Measurements from ENCODE around the gene DNAJC5. TPM values are rescaled to one million over a fixed set of nuclear protein-coding genes. Genes with fewer than 3 reads are reported as not detected.

The DNAJC5 gene
- total RNA-seq, 2 experiments from 2014 or later = 33.7 to 33.8 TPM

GRCh38 chr20:63854766-63855362 lies 40.1 kb upstream of the DNAJC5 start:
- intact Hi-C loops (cut with micrococcal nuclease) = no loop called here
- ChIA-PET POLR2A (interaction anchor here (1.1 to 1.5 kb wide), 2 partner anchors 10 to 16 kb away, joined by 4 read pairs; partner anchors contain the start of gene TPD52L2), CTCF (interaction anchor here (0.8 to 1.4 kb wide), 2 partner anchors 10 to 68 kb away, joined by 3 read pairs; partner anchors contain the start of gene TPD52L2)
- H3K36me3 Mint-ChIP-seq = no peaks in the 10 kb centered on the region
- H3K27me3 Mint-ChIP-seq = peaks cover 19% of the 10 kb centered on the region
- DNase-seq = no peak
- no peak overlapping the region for H3K4me3 Mint-ChIP-seq
- H3K27ac Mint-ChIP-seq = no peak overlapping the region
- peaks cover 35% of the 10 kb centered on the region for H3K4me1 Mint-ChIP-seq (ENCODE audit: low read depth)
- H3K9me3 Mint-ChIP-seq = no peaks in the 10 kb centered on the region

- Mint-ChIP-seq H3K4me3 (no peak overlapping the region), H3K27ac (no peak overlapping the region), H3K36me3 (peaks cover 2% of the 10 kb centered on the region), H3K9me3 (no peaks in the 10 kb centered on the region), H3K4me1 (ENCODE audit: low read depth) (peaks cover 34% of the 10 kb centered on the region), H3K27me3 (peaks cover 15% of the 10 kb centered on the region)
- intact Hi-C loops (cut with micrococcal nuclease) = no loop called here
- no peak for DNase-seq
- CTCF ChIA-PET = interaction anchor here (0.8 kb wide), 1 partner anchor 69 kb away, joined by 3 read pairs; no protein-coding TSS in a partner anchor
- POLR2A ChIA-PET = interaction anchor here (1.1 to 1.5 kb wide), 2 partner anchors 9 to 16 kb away, joined by 4 read pairs; partner anchors contain the start of gene TPD52L2
These were observed 39.4 kb upstream of the DNAJC5 start for GRCh38 chr20:63855363-63856097.

GRCh38 chr20:63856098-63856511 lies 38.8 kb upstream of the DNAJC5 start:
- H3K27me3 Mint-ChIP-seq = peaks cover 9% of the 10 kb centered on the region
- CTCF ChIA-PET = no interaction called here
- H3K36me3 Mint-ChIP-seq = peaks cover 7% of the 10 kb centered on the region
- H3K27ac Mint-ChIP-seq = no peak overlapping the region
- intact Hi-C loops (cut with micrococcal nuclease) = no loop called here
- no peak overlapping the region for H3K4me3 Mint-ChIP-seq
- no peak for DNase-seq
- peaks cover 28% of the 10 kb centered on the region for H3K4me1 Mint-ChIP-seq (ENCODE audit: low read depth)
- POLR2A ChIA-PET = interaction anchor here (1.5 kb wide), 1 partner anchor 9 kb away, joined by 4 read pairs; the partner anchor contains the start of gene TPD52L2
- H3K9me3 Mint-ChIP-seq = no peaks in the 10 kb centered on the region

- ChIA-PET POLR2A (interaction anchor here (0.7 kb wide), 1 partner anchor 293 kb away, joined by 3 read pairs; no protein-coding TSS in a partner anchor), CTCF (no interaction called here)
- no peaks in the 10 kb centered on the region for H3K9me3 Mint-ChIP-seq
These were observed 37.0 kb upstream of the DNAJC5 start for GRCh38 chr20:63857764-63858392.

GRCh38 chr20:63858393-63859165 lies 36.3 kb upstream of the DNAJC5 start:
- POLR2A ChIA-PET = no interaction called here
- intact Hi-C loops (cut with micrococcal nuclease) = no loop called here

More at GRCh38 chr20:63857764-63858392, 37.0 kb upstream of the DNAJC5 start:
- Mint-ChIP-seq H3K4me1 (ENCODE audit: low read depth) (peaks cover 21% of the 10 kb centered on the region), H3K27ac (peak overlapping the region; percentile 28), H3K36me3 (peaks cover 9% of the 10 kb centered on the region), H3K4me3 (peak overlapping the region; percentile 16), H3K27me3 (peaks cover 2% of the 10 kb centered on the region)
- DNase-seq = no peak
- intact Hi-C loops (cut with micrococcal nuclease) = no loop called here

GRCh38 chr20:63859166-63859699 lies 35.7 kb upstream of the DNAJC5 start:
- H3K36me3 Mint-ChIP-seq = peaks cover 21% of the 10 kb centered on the region
- no peaks in the 10 kb centered on the region for H3K27me3 Mint-ChIP-seq
- intact Hi-C loops (cut with micrococcal nuclease) = no loop called here
- H3K4me1 Mint-ChIP-seq (ENCODE audit: low read depth) = peaks cover 34% of the 10 kb centered on the region
- no peaks in the 10 kb centered on the region for H3K9me3 Mint-ChIP-seq
- H3K4me3 Mint-ChIP-seq = no peak overlapping the region
- ChIA-PET POLR2A (no interaction called here), CTCF (no interaction called here)
- no peak for DNase-seq
- no peak overlapping the region for H3K27ac Mint-ChIP-seq

More at GRCh38 chr20:63858393-63859165, 36.3 kb upstream of the DNAJC5 start:
- Mint-ChIP-seq H3K9me3 (no peaks in the 10 kb centered on the region), H3K27me3 (no peaks in the 10 kb centered on the region), H3K27ac (no peak overlapping the region), H3K4me1 (ENCODE audit: low read depth) (peaks cover 28% of the 10 kb centered on the region), H3K36me3 (peaks cover 16% of the 10 kb centered on the region), H3K4me3 (peak overlapping the region; percentile 16)
- DNase-seq = no peak
- CTCF ChIA-PET = no interaction called here

GRCh38 chr20:63860325-63861051 lies 34.4 kb upstream of the DNAJC5 start:
- POLR2A ChIA-PET = no interaction called here
- no peak for DNase-seq
- Mint-ChIP-seq H3K9me3 (no peaks in the 10 kb centered on the region), H3K36me3 (peaks cover 21% of the 10 kb centered on the region), H3K4me1 (ENCODE audit: low read depth) (peaks cover 35% of the 10 kb centered on the region), H3K4me3 (no peak overlapping the region), H3K27ac (no peak overlapping the region), H3K27me3 (no peaks in the 10 kb centered on the region)
- intact Hi-C loops (cut with micrococcal nuclease) = no loop called here
- CTCF ChIA-PET = no interaction called here

GRCh38 chr20:63861365-63861934 lies 33.5 kb upstream of the DNAJC5 start, which contains the start of gene ABHD16B:
Gene ABHD16B, plus strand, starts transcription at chr20:63861498. Its CDS starts 43 bp downstream, at chr20:63861541.
- peaks cover 26% of the 10 kb centered on the region for H3K36me3 Mint-ChIP-seq
- no peak within 1 kb of the TSS for H3K4me3 Mint-ChIP-seq
- H3K27ac Mint-ChIP-seq = no peak within 1 kb of the TSS
- H3K4me1 Mint-ChIP-seq (ENCODE audit: low read depth) = peaks cover 42% of the 10 kb centered on the region
- POLR2A ChIA-PET = no interaction called here
- intact Hi-C loops (cut with micrococcal nuclease) = no loop called here
- DNase-seq = no peak
- no peaks in the 10 kb centered on the region for H3K27me3 Mint-ChIP-seq
- no peaks in the 10 kb centered on the region for H3K9me3 Mint-ChIP-seq
- CTCF ChIA-PET = no interaction called here

- H3K4me3 Mint-ChIP-seq = no peak overlapping the region
- peaks cover 38% of the 10 kb centered on the region for H3K4me1 Mint-ChIP-seq (ENCODE audit: low read depth)
- DNase-seq = no peak
- CTCF ChIA-PET = interaction anchor here (0.7 to 3.1 kb wide), 2 partner anchors 76 to 325 kb away, joined by 3 to 30 read pairs; partner anchors contain the start of gene PTK6
- H3K27ac Mint-ChIP-seq = no peak overlapping the region
- H3K9me3 Mint-ChIP-seq = no peaks in the 10 kb centered on the region
- intact Hi-C loops (cut with micrococcal nuclease) = no loop called here
- H3K36me3 Mint-ChIP-seq = peaks cover 26% of the 10 kb centered on the region
- H3K27me3 Mint-ChIP-seq = no peaks in the 10 kb centered on the region
- POLR2A ChIA-PET = interaction anchor here (0.7 to 1.5 kb wide), 2 partner anchors 15 to 325 kb away, joined by 3 read pairs; partner anchors contain the start of gene PTK6
These were observed 32.7 kb upstream of the DNAJC5 start for GRCh38 chr20:63861981-63862901.
